Measurements from ENCODE around the gene ERCC6L. TPM values are rescaled to one million over a fixed set of nuclear protein-coding genes. Genes with fewer than 3 reads are reported as not detected.
"Not testable (repeated sequence)": the region's sequence is repeated elsewhere in the genome, so short reads cannot be mapped to it uniquely, and the experiment has no call there.

ERCC6L gene
- total RNA-seq, 1 donor from 2014 or later, result 0.60 TPM

- peak in 1 of 2 donors; percentile 69 for DNase-seq (ENCODE audit: low read depth in 2 of 2)
These were observed 8.5 kb upstream of the ERCC6L start for GRCh38 chrX:72247206-72247942.

GRCh38 chrX:72245461-72246089, 6.7 kb upstream of the ERCC6L start:
- DNase-seq (ENCODE audit: low read depth in 2 of 2), result peak; percentile 59 to 66

- peak; percentile 53 to 70 for DNase-seq (ENCODE audit: low read depth in 2 of 2)
These were observed 4.6 kb upstream of the ERCC6L start for GRCh38 chrX:72243472-72243871.

- DNase-seq (ENCODE audit: low read depth in 2 of 2), result no peak
These were observed 2.1 kb upstream of the ERCC6L start for GRCh38 chrX:72240976-72241375.

GRCh38 chrX:72238183-72238582, 644 bp downstream of the ERCC6L start:
- DNase-seq (ENCODE audit: low read depth in 2 of 2), result no peak

- DNase-seq (ENCODE audit: low read depth in 2 of 2), result no peak
These were observed 2.0 kb downstream of the ERCC6L start for GRCh38 chrX:72236841-72237240.

- DNase-seq (ENCODE audit: low read depth in 2 of 2), result no peak
These were observed 8.5 kb downstream of the ERCC6L start for GRCh38 chrX:72230290-72230689.

- DNase-seq (ENCODE audit: low read depth in 2 of 2), result not testable (repeated sequence)
These were observed 18.5 kb downstream of the ERCC6L start for GRCh38 chrX:72220375-72220774.

GRCh38 chrX:72216973-72217372, 21.9 kb downstream of the ERCC6L start:
- peak in 1 of 2 donors; percentile 7 for DNase-seq (ENCODE audit: low read depth in 2 of 2)

GRCh38 chrX:72208126-72208800, 30.6 kb downstream of the ERCC6L start:
- DNase-seq (ENCODE audit: low read depth in 2 of 2), result no peak

- no peak for DNase-seq (ENCODE audit: low read depth in 2 of 2)
These were observed 31.5 kb downstream of the ERCC6L start for GRCh38 chrX:72207366-72207765.

GRCh38 chrX:72205706-72206105, 33.1 kb downstream of the ERCC6L start:
- DNase-seq (ENCODE audit: low read depth in 2 of 2), result no peak

- no peak for DNase-seq (ENCODE audit: low read depth in 2 of 2)
These were observed 35.4 kb downstream of the ERCC6L start for GRCh38 chrX:72203421-72203820.

- DNase-seq (ENCODE audit: low read depth in 2 of 2), result no peak
These were observed 35.9 kb downstream of the ERCC6L start for GRCh38 chrX:72202792-72203401.

- peak; percentile 81 to 86 for DNase-seq (ENCODE audit: low read depth in 2 of 2)
These were observed 36.8 kb downstream of the ERCC6L start for GRCh38 chrX:72201836-72202536.

- no peak for DNase-seq (ENCODE audit: low read depth in 2 of 2)
These were observed 55.9 kb downstream of the ERCC6L start for GRCh38 chrX:72182924-72183323.

- peak; percentile 95 to 96 for DNase-seq (ENCODE audit: low read depth in 2 of 2)
These were observed 57.4 kb downstream of the ERCC6L start, which contains the start of gene PIN4 for GRCh38 chrX:72181178-72182125. TSS of gene PIN4 (plus strand) at chrX:72181757. CDS start at chrX:72181786, 29 bp downstream.

GRCh38 chrX:72180539-72180938, 58.3 kb downstream of the ERCC6L start:
- DNase-seq (ENCODE audit: low read depth in 2 of 2), result peak in 1 of 2 donors; percentile 2

- peak in 1 of 2 donors; percentile 15 for DNase-seq (ENCODE audit: low read depth in 2 of 2)
These were observed 61.8 kb downstream of the ERCC6L start for GRCh38 chrX:72176981-72177380.

- not testable (repeated sequence) for DNase-seq (ENCODE audit: low read depth in 2 of 2)
These were observed 62.5 kb downstream of the ERCC6L start for GRCh38 chrX:72176289-72176688.

Data from lung microvascular endothelial cell (primary cell).